ENCODE measurements around the gene C4orf17.

The C4orf17 gene

DNA sequence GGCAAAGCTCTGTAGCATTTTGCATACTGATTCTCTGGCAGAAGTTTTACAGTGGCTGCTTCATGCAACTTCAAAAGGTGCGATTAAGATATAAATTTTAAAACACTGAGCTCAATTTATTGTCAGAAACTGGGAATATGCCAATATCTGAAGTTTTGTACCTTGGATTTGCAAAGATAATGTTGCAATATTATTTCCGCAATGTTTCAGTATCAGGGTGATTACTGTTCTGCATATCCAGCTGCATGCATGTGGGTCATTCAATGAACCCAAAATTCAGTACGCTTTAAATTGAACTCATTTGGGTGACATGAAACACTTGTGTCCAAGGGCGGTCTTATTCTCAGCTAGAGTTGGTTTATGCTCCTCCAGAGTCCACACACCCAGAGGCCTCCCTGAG lies 26.9 kb downstream of the C4orf17 start:
- DNase-seq (ENCODE audit: low read depth) = no peak

DNA sequence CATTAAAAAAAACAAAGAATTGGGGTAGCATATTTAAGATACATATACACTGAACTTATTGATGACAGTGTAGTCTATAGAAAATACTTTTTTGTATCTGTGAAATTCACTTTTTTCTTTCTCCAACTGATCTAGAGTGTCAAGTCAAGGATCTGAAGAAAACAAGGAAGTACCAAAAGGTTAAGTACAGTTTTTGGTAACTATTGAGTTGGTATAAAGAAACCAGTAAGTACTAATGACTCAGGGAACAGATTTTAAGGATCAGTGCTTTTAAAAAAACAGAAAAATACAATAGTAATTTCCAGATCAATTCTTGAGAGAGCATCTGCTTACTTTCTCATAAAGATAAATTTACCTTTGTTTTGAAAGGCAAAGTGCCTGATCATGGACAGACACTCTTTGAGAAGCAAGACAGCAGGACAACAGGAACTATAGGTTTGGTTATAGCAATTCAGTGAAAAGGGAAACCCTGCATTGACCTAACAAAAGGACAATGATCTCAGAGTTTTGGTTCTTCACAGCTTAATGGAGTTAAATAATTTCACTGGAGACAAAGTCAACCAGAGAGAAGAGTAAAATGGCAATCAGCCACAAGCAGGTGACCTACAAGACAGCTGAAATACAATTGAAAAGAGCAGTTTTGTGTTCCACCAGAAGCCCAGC lies 29.6 kb downstream of the C4orf17 start:
- DNase-seq (ENCODE audit: low read depth) = no peak

DNA sequence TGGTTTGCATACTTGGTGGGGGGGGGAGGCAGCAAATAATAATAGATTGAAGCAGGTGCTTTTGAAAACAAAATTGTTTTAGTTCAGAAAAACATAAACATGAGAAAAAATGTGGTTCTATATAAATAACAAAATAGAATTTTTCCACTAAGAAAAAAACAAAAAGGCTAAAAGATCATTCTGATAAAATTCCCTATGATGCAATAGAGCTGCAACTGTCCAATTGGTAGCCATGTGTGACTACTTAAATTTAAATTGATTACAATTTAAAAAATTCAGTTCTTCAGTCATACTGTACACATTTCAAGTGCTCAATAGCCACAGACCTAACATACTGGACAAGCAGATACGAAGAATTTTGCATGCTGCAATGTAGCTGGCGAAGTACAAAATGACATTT lies 42.1 kb downstream of the C4orf17 start:
- no peak for DNase-seq (ENCODE audit: low read depth)

DNA sequence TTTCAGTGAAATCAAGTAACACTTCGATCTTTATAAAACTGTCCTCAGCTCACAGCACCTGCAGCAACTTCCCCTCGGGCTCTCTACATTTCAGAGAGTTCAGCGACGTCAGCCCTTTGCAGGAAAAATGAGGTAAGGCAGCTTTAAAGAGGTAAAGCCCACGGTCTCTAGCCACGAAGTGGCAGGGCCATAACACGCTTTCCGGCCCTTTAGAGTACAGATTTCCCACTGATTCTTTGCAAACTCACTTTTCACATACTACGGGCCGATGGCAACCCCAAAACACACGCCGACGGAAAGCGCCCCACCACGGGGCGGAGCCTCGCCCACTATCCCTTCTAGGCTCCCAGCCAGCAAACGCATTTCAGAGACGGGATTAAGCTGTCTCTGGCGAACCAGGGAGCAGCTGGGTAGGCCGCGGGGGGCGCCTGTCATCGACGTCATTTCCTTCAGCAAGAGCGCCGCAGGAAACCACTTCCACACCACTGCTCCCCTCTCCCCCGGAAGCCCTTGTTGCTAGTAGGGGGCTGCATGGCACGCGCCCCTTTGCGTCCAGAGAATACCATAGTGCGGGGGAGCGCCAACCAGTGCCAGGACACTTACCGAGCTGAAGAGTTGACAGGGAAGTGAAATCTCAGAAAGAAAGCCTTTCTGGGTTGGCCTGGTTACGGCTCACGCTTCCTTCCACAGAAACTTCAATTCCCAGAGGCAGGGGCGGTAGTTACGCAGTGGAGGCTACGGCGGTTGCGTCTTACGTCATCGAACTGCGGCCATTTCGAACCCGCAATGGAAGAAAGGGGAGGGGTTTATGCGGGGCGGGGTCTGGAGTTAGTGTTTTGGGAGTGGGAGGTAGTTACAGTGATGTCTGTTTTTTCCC lies 52.7 kb downstream of the C4orf17 start, which contains the start of gene TRMT10A:
Gene TRMT10A (minus strand): TSS at position 730 of the 877 bp plus-strand sequence. CDS start 4,701 bp downstream, outside the sequence.
- peak; percentile 88 for DNase-seq (ENCODE audit: low read depth)

DNA sequence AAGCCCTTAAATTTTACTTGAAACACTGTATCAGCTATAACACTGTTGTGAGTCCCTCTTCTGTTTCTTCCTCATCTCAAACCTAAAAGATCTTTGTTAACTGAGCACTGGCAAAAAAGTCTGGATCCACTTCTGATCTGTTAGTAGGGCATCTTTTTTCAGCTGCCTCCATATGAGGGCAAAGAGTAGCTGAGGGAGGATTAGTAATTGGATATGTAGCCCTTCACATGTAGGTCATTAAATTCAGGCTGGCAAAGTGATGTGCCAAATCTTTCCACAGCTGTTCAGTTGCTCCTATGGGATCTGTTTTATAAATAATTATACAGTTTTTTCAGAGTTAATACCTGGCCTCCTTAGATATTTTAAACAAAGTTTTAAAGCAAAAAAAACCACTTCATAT lies 54.1 kb downstream of the C4orf17 start:
- no peak for DNase-seq (ENCODE audit: low read depth)

DNA sequence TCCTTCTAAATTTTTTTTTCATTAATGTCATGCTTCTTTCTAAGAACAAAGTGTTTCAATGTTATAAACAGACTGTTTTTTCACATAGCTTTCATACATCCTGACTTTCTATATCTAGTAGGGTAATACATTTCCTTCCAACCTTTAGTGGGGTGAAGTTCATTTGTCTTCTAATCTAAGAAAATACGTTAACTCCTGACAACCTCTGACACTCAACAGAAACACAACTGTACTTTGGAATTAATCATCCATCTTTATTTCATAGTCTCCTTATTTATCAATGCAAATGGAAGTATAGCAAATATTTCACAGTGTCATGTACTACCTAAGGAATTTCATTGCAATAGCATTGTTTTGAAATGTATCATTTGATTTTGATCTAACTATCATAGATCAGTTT lies 61.1 kb downstream of the C4orf17 start:
- no peak for DNase-seq (ENCODE audit: low read depth)

DNA sequence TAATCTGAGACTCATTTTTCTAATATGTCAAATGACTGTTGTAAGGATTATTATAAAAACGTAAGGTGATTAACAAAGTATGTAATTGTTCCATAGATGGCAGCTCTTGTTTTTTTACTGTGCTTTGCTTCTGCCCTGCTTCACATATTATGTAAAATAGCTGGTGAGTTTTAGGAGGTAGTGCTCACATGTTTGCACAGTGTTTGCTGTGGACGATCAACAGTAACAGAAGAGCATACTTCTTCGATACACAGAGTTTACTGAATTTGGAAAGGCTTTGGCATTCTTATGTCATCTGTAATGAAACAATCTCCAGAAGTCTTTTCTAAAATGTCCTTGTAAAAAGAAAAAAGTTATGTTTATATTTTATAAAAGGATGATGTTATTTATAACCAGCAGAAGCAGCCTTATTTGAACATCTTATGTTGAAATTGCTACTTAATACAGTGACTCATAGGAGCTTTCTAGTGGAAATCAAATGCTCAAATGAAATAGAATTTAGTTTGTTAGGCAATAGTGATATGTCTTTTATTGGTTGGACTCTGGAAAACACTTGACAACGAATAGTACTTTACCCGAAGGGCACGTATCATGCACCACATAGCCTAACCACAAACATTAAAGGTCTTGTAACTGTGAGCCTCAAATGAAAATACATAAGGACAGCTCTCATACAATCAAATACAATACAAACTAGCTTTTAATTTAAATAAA lies 61.9 kb downstream of the C4orf17 start:
- no peak for DNase-seq (ENCODE audit: low read depth)

DNA sequence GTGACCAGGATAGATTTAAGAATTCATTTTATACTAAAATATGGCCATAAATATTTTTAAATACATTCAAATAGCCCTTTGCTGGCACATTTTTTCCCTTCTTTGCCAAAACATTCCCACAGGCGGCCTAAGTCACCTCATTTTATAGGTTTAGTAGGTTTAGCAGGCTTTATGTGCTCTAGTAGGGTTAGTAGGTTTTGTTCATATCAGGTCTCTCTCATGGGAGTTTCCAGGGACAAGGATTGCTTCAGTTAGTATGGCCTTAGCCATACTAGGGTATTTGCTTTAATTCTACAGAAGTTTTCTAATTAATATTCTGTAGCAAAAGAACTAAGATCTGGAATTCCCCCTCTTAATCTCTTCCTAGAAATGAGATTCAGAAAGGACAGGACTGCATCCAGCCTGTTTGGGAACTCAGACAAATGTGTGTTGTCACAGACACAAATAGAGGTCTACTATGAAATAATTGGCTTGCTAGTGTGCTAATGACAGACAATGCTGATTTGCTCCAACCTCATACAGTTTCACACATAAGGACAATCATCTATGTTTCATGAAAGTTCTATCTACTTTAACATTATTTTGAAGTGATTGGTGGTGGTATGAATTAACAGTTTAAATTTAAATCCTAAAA lies 63.0 kb downstream of the C4orf17 start:
- DNase-seq (ENCODE audit: low read depth) = no peak

DNA sequence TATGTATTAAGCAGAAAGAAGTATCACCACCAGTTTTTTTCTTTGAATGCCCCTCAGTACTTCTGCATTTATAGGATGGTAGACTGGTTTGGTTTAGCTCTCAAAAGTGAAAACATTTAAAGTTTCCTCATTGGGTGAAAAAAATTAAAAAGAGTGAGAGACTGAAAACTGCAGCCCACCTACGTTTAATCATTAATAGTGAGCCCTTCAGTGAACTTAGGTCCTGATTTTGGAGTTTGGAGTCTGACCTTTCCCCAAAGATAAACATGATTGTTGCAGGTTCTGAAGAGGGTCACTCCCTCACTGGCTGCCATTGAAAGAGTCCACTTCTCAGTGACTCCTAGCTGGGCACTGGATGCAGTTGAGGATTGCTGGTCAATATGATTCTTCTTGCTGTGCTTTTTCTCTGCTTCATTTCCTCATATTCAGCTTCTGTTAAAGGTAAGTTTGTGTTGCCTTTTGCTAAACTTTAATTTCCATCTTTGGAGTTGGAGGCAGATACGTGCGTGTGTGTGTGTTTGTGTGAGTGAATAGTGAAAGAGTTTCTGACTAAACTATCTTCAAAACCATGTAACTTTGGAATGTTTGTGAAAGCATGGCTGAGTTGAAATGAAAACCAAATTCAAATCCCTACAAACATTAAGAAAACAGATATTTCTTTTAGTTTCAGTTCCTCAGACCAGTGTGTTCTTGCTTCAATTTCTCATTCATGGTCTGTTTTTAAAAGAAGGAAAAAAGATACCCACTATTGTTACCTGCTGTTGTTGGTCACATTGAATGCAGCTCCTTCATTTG lies 63.9 kb downstream of the C4orf17 start, which contains the start of gene MTTP:
Gene MTTP (plus strand): TSS at position 295 of the 795 bp plus-strand sequence. CDS start 86 bp downstream, at position 381.
- DNase-seq (ENCODE audit: low read depth) = no peak

DNA sequence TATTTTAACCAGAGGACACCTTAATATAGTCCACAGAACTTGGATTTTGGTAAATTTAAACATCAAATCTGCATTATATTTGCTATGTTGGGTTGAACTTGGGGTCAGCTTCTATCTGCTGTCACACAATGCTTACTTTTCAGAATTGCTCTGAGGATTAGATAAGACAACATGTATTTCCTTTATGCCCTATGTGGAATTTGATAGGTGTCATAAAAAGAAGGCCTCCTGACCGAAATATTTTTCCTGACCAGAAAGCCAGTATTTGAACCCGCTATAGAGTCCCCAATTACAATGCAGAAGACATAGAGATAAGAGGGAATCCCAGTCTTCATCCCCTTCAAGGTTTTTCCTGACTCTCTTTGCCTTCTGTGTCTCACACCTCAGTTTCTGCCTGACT lies 67.9 kb downstream of the C4orf17 start:
- no peak for DNase-seq (ENCODE audit: low read depth)

DNA sequence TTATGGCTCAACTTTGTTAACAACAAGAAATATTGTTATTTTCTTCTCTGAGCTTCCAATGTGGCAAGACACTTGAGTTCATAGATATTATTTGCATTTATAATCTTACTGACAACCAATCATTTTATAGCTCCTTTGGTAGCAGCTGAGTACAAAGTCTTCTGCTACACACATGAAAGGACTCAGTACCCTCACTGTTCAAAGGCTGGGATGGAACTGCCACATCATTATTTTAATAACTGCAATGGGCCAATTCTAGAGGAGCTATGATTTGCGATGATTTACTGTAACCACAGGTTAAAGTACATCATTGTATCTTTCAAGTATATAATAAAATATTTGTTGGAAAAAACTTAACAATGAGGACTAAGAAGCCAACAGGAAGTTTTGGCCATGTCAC lies 74.7 kb downstream of the C4orf17 start:
- no peak for DNase-seq (ENCODE audit: low read depth)

DNA sequence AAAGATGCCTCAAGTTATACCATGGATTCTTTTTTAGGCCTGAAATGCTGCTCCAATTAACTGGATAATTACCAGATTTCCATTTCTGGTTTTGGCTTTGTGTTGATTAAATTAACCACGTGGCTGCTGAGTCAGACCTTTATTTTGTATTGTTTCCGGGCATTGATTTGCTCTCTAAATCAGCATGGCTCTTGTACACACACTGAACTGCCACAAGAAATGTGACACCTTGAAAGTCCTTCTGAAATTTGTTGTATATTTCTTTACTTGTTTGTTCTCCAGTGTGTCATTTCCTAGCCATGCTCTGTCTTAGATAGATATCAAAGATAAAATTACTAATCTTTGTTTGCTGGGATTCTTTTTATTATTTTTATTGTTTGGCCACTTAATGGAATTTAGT lies 75.5 kb downstream of the C4orf17 start:
- no peak for DNase-seq (ENCODE audit: low read depth)

DNA sequence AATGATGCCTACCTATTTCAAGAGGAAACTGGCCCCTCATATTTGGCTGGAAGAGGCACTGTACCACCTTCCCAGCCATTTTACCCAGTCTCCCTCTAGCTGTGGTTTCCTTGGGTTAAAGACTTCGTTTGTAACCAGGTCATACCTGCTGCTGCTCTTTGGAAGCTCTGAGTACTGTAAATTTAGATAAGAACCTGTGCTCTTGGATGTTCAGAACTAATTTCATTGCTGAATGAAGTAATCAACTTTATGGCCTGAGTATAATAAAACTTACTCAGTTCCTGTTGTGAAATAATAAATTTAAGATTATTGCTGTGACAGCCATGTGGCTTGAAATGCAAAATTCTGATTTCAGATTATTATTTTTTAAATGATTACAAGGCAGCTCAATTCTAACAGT lies 76.0 kb downstream of the C4orf17 start:
- no peak for DNase-seq (ENCODE audit: low read depth)

DNA sequence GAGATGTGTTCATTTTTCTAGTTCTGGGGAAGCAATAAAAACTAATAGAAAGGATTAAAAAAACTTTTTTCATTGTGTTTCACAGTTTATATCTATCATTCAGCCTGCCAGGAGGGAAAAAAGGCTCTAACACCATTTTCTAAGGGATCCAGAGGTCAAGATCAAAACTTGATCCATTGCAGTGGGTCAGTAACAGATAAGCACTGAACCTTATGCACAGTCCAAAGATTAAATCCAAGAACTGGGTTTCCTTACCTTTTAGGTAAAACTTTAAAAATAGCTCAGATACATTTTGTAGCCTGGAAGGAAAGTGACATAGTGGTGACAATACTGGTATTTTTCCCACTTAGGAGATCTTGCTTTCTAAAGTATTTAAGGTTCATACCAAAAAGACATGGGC lies 76.5 kb downstream of the C4orf17 start:
- no peak for DNase-seq (ENCODE audit: low read depth)

DNA sequence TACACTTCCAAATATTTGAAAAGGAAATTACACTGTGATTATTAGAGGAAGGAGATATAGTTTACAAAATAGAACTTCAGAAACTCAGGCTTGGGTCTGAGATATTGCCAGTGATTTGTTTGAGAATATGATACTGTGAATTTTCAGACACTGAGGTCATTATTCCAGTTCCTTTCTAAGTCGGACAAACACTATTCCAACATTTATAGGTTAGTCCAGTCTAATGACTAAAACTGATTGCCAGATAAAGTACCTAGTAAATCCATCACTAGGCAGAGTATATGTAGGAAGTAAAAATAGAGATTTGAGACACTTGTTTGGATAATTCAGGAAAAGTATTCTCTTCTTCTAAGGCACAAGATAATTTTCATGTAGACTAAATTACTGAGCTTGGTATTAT lies 77.0 kb downstream of the C4orf17 start:
- no peak for DNase-seq (ENCODE audit: low read depth)

DNA sequence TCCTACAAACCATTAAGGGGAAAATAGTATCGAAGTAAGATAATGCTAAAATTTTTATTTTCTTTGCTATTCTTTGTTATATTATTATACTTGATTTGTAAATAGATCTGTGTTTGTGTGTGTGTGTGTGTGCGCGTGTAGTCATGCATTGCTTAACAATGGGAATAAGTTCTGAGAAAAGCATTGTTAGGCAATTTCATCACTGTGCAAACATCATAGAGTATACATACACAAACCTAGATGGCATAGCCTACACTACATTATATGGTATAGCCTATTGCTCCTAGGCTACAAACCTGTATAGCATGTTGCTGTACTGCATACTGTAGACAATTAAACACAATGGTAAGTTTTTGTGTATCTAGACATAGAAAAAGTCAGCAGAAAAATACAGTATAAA lies 80.9 kb downstream of the C4orf17 start:
- DNase-seq (ENCODE audit: low read depth) = no peak
